ENCODE results near the gene CEP170B. TPM values are rescaled to one million over a fixed set of nuclear protein-coding genes. Genes with fewer than 3 reads are reported as not detected.

CEP170B gene
- total and polyA plus RNA-seq, 2 of the 8 experiments (the other 6 are each of a cell fraction or from before 2014, with no cell fraction given): 9.1 to 33.8 TPM

GRCh38 chr14:104935955-104936354 is 70.9 kb downstream of the CEP170B start (continued):
- no peak for TF ChIP-seq CBX5 (IDR thresholded peaks at IDR 0.05; ENCODE audit: low read depth, low read length)

Measured in H1 (cell line).